OCI-M1 (cell line): ENCODE results near the gene KCNMA1.
A peak's percentile ranks its signal among the peaks of the same experiment; 100 is the strongest.
"Not testable (repeated sequence)": the region's sequence is repeated elsewhere in the genome, so short reads cannot be mapped to it uniquely, and the experiment has no call there.

Experiments used
- DNase-seq: peaks from one replicate; lab custom pipeline; 2025; lab: John Stamatoyannopoulos, UW

The KCNMA1 gene

GRCh38 chr10:77637532-77638320 is at the start of gene KCNMA1:
KCNMA1 (minus strand) TSS chr10:77637808.
- no peak for DNase-seq

GRCh38 chr10:77686650-77687417 is 49.2 kb upstream of the KCNMA1 start:
- DNase-seq = no peak

GRCh38 chr10:77686096-77686495 is 48.5 kb upstream of the KCNMA1 start:
- DNase-seq = no peak

DNA sequence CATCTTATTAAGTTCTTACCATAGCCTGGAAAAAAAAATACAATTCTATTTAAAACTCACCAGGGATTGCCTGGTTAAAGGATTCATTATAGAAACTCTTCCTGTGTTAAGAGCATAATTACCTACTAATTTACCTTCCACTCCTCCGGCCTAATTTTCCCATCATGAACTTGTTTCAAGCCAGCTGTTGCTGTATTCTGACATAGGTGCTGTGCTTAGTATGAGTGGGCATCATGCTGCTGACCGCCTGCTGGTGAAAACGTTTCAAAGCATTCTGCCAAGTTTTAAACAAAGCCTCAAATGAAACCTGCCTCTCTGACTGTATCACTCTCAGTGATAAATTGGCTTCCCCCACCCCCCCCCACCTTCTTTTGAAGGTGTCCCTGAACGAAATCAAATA is 47.8 kb upstream of the KCNMA1 start:
- no peak for DNase-seq

DNA sequence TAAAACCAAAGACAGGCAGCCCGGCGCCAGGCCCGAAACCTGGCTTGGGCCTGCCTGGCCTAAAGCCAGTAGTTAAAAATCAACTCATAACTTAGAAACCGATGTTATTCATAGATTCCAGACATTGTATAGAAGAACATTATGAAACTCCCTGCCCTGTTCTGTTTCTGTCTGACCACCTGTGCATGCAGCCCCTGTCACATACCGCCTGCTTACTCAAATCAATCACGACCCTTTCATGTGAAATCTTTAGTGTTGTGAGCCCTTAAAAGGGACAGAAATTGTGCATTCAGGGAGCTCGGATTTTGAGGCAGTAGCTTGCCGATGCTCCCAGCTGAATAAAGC is 45.5 kb upstream of the KCNMA1 start:
- not testable (repeated sequence) for DNase-seq

- DNase-seq = no peak
Observed at GRCh38 chr10:77682393-77683087, 44.9 kb upstream of the KCNMA1 start.

GRCh38 chr10:77681839-77682238 is 44.2 kb upstream of the KCNMA1 start:
- no peak for DNase-seq

- DNase-seq = no peak
Observed at GRCh38 chr10:77680811-77681210, 43.2 kb upstream of the KCNMA1 start.

GRCh38 chr10:77680065-77680464 is 42.5 kb upstream of the KCNMA1 start:
- no peak for DNase-seq

DNA sequence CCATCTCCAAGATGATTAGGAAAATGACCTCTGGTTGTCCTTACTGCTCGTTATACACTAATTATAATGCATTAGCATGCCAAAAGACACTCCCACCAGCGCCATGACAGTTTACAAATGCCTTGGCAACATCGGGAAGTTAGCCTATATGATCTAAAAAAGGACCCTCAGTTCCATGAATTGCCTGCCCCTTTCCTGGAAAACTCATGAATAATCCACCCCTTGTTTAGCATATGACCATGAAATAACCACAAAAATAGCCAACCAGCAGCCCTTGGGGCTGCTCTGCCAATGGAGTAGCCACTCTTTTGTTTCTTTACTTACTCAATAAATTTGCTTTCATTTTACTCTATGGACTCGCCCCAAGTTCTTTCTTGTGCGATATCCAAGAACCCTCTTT is 41.6 kb upstream of the KCNMA1 start:
- peak; percentile 45 for DNase-seq

GRCh38 chr10:77678146-77678545 is 40.5 kb upstream of the KCNMA1 start:
- no peak for DNase-seq

DNA sequence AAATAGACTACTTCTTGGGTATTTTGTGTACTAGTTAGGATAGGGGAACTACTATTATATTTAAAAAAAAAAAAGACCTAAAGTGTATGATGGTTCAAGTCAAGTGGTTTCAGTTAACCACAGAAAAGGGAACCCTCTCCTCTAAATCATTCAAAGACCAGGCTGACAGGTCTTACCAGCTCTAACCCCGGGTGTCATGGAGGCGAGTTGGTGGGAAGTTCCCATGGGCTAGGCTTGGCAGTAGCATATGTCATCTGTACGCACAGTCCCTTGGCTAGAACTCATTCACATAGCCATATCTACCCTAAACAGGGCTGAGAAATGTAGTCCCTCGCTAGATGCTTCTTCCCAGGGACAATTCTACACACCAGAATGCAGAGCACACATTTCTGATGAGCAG is 37.7 kb upstream of the KCNMA1 start:
- DNase-seq = peak; percentile 6

DNA sequence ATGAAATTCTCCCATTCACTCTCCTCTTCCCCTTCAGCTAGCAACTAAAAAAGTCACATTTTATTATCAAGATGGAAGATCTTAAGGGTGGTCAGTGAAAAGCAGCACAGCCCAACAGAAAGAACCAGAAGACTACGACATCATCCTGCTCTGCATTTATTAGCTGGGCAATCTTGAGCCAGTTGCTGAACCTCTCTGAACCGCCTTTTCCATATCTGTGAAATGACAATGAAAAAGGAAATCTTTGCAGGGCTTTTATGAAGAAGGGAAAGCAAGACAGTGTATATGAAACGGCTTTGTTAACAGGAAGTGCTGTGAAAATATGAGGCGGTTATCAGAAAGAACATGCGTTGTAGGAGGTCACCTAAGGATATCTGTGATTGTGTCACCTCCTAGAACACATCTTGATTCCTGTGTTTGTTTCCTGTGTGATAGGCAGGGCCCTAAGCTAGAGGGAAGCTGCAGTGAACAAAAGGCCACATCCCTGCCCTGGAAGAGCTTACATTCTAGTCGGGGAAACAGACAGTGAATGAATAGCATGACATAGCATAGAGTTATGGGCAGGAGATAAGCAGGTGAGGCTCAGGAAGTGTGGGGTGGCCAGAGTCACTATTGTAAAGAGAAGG is 36.0 kb upstream of the KCNMA1 start:
- DNase-seq = peak; percentile 66

- DNase-seq = peak; percentile 61
Observed at GRCh38 chr10:77673101-77673500, 35.5 kb upstream of the KCNMA1 start.

- no peak for DNase-seq
Observed at GRCh38 chr10:77671594-77672252, 34.1 kb upstream of the KCNMA1 start.

DNA sequence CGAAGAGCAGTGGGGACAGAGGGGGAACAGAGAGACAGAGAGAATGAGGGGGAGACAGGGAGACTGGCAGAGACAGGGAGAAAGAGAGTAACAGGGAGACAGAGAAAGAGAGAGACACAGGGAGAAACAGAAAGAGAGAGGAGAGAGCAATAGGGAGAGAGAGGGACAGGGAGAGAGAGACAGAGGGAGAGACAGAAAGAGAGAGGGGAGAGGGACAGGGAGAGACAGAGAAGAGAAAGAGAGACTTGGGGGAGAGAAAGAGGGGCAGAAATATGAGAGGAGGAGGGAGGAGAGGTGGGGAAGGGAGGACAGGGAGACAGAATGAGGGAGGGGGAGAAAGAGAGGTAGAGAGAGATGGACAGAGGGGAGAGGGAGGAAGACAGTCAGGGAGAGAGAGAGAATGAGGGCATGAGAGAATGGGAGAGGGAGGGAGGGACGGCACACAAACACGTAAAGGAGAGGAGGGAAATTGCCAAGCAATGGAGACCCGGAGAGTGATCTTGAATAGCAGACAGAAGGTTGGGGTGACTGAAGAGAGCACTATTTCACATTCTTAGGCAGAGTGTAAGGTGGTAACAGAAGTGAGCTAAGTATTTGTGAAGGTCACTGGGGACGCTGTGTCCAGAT is 33.3 kb upstream of the KCNMA1 start:
- DNase-seq = no peak

DNA sequence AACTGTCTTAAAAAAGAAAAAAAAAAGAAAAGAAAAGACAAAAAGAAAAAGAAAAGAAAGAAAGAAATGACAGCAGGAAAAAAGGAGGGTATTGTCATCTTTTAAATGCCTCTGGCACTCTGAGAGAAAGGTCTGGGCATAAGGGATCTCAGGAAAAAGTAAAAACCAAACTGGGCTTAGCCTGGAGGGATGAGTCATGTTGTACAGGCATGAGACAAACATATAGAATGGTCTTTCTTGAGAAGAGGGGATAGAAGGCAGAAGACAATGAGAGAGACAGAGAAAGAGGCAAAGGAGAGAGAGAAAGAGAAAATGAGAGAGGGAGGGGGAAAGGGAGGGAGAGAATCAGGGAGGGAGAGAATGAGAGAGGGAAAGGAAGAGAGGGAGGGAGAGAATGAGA is 32.3 kb upstream of the KCNMA1 start:
- DNase-seq = no peak

DNA sequence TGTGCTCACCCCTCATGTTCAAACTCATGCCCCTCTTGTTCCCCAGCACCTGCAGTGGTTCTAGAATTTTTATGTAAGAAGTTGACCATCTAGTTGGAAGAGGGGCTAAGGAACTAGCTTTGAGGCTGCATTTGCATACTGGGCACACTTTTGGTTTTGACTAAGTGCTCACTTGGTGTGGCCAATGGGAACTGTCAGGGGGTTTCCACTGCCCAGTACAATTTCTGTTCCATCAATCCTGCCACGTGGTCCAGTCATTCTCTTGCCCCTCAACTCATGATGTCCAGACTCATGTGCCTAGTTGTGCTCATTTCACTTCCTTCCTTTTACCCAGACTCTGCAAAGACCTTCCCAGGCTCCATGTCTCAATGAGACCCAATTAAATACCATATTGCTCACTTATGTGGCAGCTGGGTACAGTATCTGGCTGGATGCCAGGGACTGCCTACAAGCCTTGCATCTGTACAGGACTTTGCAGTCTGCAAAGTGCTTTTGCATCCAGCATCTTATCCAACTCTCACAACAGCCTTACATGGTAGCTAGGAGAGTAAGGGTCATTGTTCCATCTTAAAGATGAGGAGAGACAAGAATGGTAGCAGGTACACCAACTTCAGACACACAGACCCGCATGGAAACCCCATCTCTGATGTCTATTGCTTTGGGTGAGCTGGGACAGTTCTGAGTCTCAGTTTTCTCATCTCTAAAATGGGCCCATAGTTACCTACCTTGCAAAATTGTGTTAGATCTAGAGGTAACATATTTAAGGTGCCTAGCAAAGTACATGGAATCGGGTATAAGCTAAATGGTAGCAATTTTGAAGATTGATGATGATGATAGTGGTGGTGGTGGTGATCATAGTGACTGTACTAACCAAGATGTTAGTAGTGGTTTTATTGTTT is 30.1 kb upstream of the KCNMA1 start:
- no peak for DNase-seq

- no peak for DNase-seq
Observed at GRCh38 chr10:77666821-77667220, 29.2 kb upstream of the KCNMA1 start.

GRCh38 chr10:77664696-77665095 is 27.1 kb upstream of the KCNMA1 start:
- DNase-seq = no peak
